ENCODE results near the gene TRERF1. TPM values are rescaled to one million over a fixed set of nuclear protein-coding genes. Genes with fewer than 3 reads are reported as not detected.

The TRERF1 gene
- total RNA-seq, 6 experiments from 2014 or later = 0.29 to 1.2 (median 0.60) TPM

DNA sequence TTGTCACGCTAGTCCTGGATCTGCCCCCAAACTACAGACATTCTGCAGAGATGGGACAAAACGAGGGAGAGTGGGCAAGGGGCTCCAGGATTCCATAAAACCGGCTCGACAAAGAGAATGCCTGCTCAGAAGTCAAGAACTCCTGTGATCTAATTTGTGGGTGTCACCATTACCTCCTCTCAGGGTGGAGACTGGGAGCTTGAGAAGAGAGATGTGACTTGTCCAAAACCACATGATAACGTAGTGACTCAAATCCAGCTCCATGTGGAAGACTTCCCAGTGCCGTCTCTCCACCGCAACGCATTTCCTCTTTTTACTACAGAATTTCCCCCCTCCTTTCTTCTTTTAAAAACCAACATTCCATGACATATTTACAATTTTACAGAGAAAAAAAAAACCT is 44.3 kb downstream of the TRERF1 start:
- Histone ChIP-seq H3K4me3 (no peak overlapping the region), H3K27me3 (no peaks in the 10 kb centered on the region), H3K36me3 (no peaks in the 10 kb centered on the region), H3K27ac (no peak overlapping the region), H3K4me1 (no peaks in the 10 kb centered on the region), H3K9me3 (no peaks in the 10 kb centered on the region)
- TF ChIP-seq, protein P1, sequence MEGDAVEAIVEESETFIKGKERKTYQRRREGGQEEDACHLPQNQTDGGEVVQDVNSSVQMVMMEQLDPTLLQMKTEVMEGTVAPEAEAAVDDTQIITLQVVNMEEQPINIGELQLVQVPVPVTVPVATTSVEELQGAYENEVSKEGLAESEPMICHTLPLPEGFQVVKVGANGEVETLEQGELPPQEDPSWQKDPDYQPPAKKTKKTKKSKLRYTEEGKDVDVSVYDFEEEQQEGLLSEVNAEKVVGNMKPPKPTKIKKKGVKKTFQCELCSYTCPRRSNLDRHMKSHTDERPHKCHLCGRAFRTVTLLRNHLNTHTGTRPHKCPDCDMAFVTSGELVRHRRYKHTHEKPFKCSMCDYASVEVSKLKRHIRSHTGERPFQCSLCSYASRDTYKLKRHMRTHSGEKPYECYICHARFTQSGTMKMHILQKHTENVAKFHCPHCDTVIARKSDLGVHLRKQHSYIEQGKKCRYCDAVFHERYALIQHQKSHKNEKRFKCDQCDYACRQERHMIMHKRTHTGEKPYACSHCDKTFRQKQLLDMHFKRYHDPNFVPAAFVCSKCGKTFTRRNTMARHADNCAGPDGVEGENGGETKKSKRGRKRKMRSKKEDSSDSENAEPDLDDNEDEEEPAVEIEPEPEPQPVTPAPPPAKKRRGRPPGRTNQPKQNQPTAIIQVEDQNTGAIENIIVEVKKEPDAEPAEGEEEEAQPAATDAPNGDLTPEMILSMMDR (IDR thresholded peaks at IDR 0.05) = no peak
- no peak for TF ChIP-seq POLR2A (IDR thresholded peaks at IDR 0.05)
- 62% methylated on average over 8 of the region's 8 CpGs for WGBS (ENCODE audit: insufficient coverage, low coverage, low lambda C conversion rate, missing lambda C conversion rate)
- intact Hi-C loops (cut with DNase I) = no loop called here
- DNase-seq = no peak
- ATAC-seq = peak in 1 of 4 donors; percentile 45

DNA sequence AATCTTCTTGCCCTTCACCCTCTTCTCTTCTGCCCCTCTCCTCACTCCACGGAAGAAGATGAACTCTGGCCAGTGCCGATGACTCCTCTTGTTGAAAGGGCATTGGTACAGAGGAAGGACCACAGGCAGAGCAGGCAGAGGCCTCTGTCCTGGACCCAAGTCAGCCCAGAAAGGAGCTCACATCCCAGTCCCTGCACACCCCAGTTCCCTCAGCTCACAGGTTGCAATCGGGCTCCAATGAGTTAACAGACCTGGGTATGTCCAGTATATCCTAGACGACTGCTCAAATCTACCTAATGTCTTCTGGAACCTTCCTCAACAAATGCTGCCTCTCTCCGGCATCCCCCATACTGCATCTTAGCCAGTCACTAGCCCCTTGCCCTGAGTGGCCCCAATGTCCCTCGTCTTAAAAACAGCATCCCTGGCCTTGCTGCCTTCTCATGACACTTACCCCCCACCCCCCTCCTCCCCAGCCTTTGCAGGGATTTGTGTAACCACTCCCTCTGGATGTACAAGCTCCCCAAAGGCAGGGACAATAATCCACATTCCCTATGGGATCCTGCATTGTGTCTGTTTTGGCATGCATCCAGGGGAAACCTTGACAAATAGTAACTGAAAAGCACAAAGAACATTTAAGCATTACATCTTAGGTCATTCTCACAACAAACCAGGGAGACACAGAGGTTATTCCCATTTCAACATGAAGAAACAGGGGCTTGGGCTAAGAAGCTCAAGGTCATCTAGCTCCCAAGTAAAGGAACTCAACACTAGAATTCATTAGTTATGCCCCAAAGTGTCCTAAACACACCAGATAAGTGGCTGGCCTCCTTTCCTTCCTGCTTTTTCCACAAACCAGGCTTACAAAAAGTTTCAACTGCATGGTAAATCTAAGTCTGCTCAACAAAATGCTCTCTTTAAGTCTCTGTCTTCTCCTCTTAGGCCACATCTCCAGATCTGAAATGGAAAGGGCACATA is 45.1 kb downstream of the TRERF1 start:
- H3K27ac ChIP-seq = no peak overlapping the region
- TF ChIP-seq POLR2A (IDR thresholded peaks at IDR 0.05) = no peak
- TF ChIP-seq, protein P1 (IDR thresholded peaks at IDR 0.05) = no peak
- no peaks in the 10 kb centered on the region for H3K9me3 ChIP-seq
- no peaks in the 10 kb centered on the region for H3K27me3 ChIP-seq
- intact Hi-C loops (cut with DNase I) = no loop called here
- WGBS (ENCODE audit: insufficient coverage, low coverage, low lambda C conversion rate, missing lambda C conversion rate) = 77% methylated on average over 6 of the region's 6 CpGs
- DNase-seq (peak in 1 of 3 donors; percentile 29), ATAC-seq (no peak)
- no peak overlapping the region for H3K4me3 ChIP-seq
- no peaks in the 10 kb centered on the region for H3K4me1 ChIP-seq
- no peaks in the 10 kb centered on the region for H3K36me3 ChIP-seq

DNA sequence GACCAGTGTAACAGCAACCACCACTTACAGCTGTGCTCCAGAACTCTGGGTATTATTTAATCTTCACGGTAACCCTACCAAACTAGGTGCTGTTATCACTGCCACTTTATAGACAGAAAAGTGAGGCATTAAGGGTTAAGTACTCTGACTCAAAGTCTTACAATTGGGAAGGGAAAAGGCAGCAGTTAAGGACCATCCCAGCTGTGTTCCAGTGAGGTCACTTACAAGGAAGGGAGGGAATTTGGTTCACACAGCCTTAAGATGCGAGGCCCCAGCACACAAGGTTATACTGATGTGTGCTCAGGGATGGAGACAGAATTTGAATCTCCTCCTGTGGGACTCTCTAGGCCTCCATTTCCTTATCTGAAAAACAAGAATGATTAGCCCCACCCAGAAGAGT is 46.7 kb downstream of the TRERF1 start:
- Histone ChIP-seq H3K4me1 (no peaks in the 10 kb centered on the region), H3K9me3 (no peaks in the 10 kb centered on the region), H3K4me3 (no peak overlapping the region), H3K27me3 (no peaks in the 10 kb centered on the region), H3K27ac (no peak overlapping the region), H3K36me3 (no peaks in the 10 kb centered on the region)
- 88% methylated on average over 2 of the region's 2 CpGs for WGBS (ENCODE audit: insufficient coverage, low coverage, low lambda C conversion rate, missing lambda C conversion rate)
- no peak for TF ChIP-seq POLR2A (IDR thresholded peaks at IDR 0.05)
- TF ChIP-seq, protein P1 (IDR thresholded peaks at IDR 0.05) = no peak
- intact Hi-C loops (cut with DNase I) = no loop called here
- ATAC-seq (no peak), DNase-seq (no peak)

- H3K4me3 ChIP-seq = no peak overlapping the region
- TF ChIP-seq, protein P1 (IDR thresholded peaks at IDR 0.05) = no peak
- no peak for TF ChIP-seq POLR2A (IDR thresholded peaks at IDR 0.05)
- peak in 1 of 3 donors; percentile 31 for DNase-seq
- no peaks in the 10 kb centered on the region for H3K36me3 ChIP-seq
- ATAC-seq = peak in 3 of 4 donors; percentile 33 to 59 (median 45)
- no peak overlapping the region for H3K27ac ChIP-seq
- H3K4me1 ChIP-seq = no peaks in the 10 kb centered on the region
- no peaks in the 10 kb centered on the region for H3K27me3 ChIP-seq
- intact Hi-C loops (cut with DNase I) = no loop called here
- no peaks in the 10 kb centered on the region for H3K9me3 ChIP-seq
- WGBS (ENCODE audit: insufficient coverage, low coverage, low lambda C conversion rate, missing lambda C conversion rate) = 15% methylated on average over 5 of the region's 5 CpGs
Observed at GRCh38 chr6:42404484-42404883, 47.2 kb downstream of the TRERF1 start.
